Epithelial cell of proximal tubule (primary cell): ENCODE results near the gene PHF11. TPM values are rescaled to one million over a fixed set of nuclear protein-coding genes. Genes with fewer than 3 reads are reported as not detected.
"Not testable (repeated sequence)": the region's sequence is repeated elsewhere in the genome, so short reads cannot be mapped to it uniquely, and the experiment has no call there.

Experiments
- DNase-seq: peaks from one replicate; pipeline ENCODE4 v3.0.0-alpha.2; 2011; ENCODE audit warnings: low read depth
- H3K4me3 ChIP-seq: 2 replicates; pipeline ENCODE4 v1.5.1; 2011; ENCODE audit warnings: low read depth, mild to moderate bottlenecking, low read length
- total RNA-seq: library from RNA; depleted of rRNA; stranded (reverse); fragments of >200 nt; gene quantifications from 2 replicates; pipeline ENCODE4 v1.2.3, GENCODE V29; 2015
- TF ChIP-seq, protein P1 (sequence below): conservative IDR thresholded peaks from 2 replicates; pipeline ENCODE4 v1.5.1; 2012; ENCODE audit warnings: low read depth, mild to moderate bottlenecking, low read length

PHF11 gene
- total RNA-seq, 1 donor from 2014 or later = 33.9 TPM

DNA sequence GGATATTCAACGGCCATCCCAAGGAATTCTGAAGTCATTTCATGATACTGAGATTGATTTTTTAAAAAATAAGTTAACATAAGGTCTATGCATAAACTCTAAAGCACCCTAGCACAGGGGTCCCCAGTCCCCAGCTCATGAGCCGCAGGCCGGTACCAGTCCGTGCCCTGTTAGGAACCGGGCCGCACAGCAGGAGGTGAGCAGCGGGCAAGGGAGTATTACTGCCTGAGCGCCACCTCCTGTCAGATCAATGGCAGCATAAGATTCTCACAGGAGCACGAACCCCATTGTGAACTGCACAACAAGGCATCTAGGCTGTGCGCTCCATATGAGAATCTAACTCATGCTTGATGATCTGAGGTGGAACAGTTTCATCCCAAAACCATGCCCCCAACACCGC lies 58.6 kb downstream of the PHF11 start:
- DNase-seq = no peak
- H3K4me3 ChIP-seq = no peak overlapping the region
- TF ChIP-seq, protein P1, sequence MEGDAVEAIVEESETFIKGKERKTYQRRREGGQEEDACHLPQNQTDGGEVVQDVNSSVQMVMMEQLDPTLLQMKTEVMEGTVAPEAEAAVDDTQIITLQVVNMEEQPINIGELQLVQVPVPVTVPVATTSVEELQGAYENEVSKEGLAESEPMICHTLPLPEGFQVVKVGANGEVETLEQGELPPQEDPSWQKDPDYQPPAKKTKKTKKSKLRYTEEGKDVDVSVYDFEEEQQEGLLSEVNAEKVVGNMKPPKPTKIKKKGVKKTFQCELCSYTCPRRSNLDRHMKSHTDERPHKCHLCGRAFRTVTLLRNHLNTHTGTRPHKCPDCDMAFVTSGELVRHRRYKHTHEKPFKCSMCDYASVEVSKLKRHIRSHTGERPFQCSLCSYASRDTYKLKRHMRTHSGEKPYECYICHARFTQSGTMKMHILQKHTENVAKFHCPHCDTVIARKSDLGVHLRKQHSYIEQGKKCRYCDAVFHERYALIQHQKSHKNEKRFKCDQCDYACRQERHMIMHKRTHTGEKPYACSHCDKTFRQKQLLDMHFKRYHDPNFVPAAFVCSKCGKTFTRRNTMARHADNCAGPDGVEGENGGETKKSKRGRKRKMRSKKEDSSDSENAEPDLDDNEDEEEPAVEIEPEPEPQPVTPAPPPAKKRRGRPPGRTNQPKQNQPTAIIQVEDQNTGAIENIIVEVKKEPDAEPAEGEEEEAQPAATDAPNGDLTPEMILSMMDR = no peak

DNA sequence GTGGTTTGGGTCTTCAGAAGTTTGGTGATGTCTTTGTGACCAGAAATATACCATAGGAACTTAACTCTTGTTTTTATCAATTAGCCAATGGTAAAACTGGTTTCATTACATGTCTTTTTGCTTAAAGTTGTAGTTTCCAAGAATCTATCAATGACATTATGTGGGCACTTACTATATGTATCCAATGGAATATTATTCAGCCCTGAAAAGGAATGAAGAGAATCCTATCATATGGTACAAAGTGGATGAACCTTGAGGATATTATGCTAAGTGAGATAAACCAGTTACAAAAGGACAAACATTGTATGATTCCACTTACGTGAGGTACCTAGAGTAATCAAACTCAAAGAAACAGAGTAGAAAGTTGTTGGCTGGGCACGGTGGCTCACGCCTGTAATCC lies 63.3 kb downstream of the PHF11 start:
- TF ChIP-seq, protein P1 = no peak
- H3K4me3 ChIP-seq = no peak overlapping the region
- no peak for DNase-seq

DNA sequence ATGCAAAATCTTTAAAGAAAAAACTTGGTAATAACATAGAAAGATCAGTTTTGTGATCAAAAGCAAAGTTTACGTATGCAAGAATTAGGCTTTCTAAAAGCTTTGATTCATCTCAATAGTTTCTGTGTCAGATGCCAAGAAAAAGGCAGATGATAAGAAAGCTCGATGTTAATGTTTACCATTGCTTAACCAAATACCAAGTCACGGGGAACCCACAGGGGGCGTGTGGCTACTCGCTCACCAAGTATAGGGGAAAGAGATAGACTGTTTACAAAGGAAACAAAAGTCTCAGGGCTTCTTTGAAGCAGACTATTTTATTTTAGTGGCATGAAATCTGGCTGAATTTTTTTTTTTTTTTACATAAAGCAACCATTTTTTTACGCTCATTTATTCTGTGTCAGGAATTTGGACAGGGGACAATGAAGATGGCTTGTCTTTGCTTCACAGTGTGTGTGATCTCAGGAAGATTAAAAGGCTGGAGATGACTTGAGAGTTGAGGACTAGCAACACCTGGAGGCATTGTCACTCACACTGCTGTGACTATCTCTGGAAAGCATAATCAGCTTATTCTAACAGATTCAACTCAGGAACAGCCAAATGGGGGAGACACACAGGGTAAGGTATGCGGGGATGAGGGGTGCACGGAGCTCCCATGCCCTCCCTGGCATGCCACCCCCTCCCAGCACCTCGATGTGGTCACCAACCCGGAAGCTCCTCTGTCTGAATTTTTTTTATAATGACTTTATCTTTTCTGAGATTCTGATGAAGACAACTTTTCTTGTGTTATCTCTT lies 64.7 kb downstream of the PHF11 start:
- TF ChIP-seq, protein P1 = peak; percentile 59
- no peak overlapping the region for H3K4me3 ChIP-seq
- DNase-seq = peak; percentile 29

DNA sequence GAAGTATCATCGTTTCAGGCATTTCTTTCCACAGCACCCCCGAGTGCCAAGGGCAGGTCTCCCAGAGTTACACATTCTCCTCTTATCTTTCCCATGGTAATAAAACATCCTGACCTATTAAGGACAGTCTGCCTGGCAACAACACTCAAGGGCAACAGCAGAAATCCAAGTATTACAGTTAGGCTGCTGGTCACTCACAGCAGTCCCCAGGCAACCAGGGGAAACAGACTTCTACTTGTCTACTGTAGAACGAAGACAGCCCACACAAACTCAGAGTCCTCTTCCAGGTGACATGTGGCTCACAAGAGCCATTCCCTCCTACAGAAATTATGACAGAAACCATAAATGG lies 65.3 kb downstream of the PHF11 start:
- DNase-seq = no peak
- TF ChIP-seq, protein P1 = no peak
- no peak overlapping the region for H3K4me3 ChIP-seq

DNA sequence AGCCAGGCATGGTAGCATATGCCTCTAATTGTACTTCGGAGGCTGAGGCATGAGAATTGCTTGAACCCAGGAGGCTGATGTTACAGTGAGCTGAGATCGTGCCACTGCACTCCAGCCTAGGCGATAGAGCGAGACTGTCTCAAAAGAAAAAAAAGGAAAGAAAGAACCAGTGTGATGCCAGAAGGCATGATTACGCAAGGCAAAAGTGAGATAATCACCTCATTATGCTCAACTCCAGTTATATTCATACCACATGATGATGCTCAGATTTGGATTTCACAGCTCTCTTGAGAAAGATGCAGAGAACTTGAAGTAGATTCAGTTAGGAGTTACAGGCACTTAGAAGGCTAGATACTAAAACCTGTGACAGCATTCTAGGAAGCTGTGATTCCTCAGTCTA lies 67.8 kb downstream of the PHF11 start:
- peak; percentile 32 for DNase-seq
- H3K4me3 ChIP-seq = no peak overlapping the region
- TF ChIP-seq, protein P1 = no peak

DNA sequence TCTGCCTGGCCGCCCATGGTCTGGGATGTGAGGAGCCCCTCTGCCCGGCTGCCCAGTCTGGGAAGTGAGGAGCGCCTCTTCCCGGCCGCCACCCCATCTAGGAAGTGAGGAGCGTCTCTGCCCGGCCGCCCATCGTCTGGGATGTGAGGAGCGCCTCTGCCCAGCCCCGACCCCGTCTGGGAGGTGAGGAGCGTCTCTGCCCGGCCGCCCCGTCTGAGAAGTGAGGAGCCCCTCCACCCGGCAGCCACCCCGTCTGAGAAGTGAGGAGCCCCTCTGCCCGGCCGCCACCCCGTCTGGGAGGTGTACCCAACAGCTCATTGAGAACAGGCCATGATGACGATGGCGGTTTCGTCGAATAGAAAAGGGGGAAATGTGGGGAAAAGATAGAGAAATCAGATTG lies 69.7 kb downstream of the PHF11 start:
- DNase-seq, H3K4me3 ChIP-seq: not testable (repeated sequence)

DNA sequence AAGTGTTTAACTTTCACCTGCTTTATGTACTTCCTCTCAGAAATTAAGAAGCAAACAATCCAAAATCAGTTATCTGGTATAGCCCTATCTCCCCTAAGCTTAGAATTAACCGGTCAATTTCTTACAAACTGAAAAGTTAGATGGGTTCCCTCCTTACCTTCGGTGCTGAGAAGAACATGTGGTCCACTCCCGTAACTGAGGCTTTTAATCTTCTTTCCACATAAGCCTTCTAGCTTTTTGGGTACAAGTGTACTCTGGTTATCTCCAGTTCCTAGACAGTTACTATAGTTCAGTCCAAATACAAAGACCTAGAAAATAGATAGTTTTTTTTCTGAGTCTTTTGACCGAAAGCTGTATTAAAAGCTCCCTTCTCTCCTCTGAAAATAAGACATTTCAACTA lies 70.7 kb downstream of the PHF11 start:
- TF ChIP-seq, protein P1 = no peak
- DNase-seq = no peak
- H3K4me3 ChIP-seq = no peak overlapping the region
